ENCODE data around the gene ADGRB3.

DNA sequence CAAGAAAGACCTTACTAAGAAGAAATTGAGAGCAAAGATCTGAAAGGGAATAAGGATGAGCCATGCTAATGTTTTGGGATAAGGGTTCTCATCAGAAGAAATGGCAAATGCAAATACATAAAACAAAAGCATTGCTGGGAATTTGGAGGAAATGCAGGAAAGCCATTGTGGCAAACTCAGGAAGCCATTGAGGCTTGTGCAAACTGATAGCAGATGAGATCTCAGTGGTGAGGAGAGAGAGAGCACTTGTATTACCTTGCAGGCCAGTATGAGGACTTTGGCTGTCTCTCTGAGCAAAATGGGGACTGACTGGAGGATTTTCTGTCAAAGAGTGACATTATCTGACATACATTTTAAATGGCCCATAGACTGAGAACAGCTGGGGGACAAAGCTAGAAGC is 103.0 kb downstream of the ADGRB3 start:
- no peak for TF ChIP-seq EZH2 (IDR thresholded peaks at IDR 0.05; ENCODE audit: borderline replicate concordance, low read length)
- TF ChIP-seq, protein P1, sequence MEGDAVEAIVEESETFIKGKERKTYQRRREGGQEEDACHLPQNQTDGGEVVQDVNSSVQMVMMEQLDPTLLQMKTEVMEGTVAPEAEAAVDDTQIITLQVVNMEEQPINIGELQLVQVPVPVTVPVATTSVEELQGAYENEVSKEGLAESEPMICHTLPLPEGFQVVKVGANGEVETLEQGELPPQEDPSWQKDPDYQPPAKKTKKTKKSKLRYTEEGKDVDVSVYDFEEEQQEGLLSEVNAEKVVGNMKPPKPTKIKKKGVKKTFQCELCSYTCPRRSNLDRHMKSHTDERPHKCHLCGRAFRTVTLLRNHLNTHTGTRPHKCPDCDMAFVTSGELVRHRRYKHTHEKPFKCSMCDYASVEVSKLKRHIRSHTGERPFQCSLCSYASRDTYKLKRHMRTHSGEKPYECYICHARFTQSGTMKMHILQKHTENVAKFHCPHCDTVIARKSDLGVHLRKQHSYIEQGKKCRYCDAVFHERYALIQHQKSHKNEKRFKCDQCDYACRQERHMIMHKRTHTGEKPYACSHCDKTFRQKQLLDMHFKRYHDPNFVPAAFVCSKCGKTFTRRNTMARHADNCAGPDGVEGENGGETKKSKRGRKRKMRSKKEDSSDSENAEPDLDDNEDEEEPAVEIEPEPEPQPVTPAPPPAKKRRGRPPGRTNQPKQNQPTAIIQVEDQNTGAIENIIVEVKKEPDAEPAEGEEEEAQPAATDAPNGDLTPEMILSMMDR (IDR thresholded peaks at IDR 0.05; ENCODE audit: low read length) = no peak
